Osteoblast (primary cell): ENCODE results near the gene RAD54L2. TPM values are rescaled to one million over a fixed set of nuclear protein-coding genes. Genes with fewer than 3 reads are reported as not detected.

Experiments
- DNase-seq: peaks from one replicate; pipeline ENCODE4 v3.0.0; 2011; ENCODE audit warnings: low spot score, mixed read lengths; ENCODE audit not compliant: insufficient read length; ENCODE audit errors: missing footprints
- H2AFZ ChIP-seq: 2 replicates; pipeline ENCODE4 v1.6.0; 2011; ENCODE audit warnings: mild to moderate bottlenecking, low read length
- H3K27ac ChIP-seq: 2 replicates; pipeline ENCODE4 v1.5.1; 2011; ENCODE audit warnings: mild to moderate bottlenecking, low read depth, low read length, moderate library complexity
- H3K27me3 ChIP-seq: 2 replicates; pipeline ENCODE4 v1.6.0; 2012; ENCODE audit warnings: mild to moderate bottlenecking, control low read depth, inconsistent platforms, low read length, moderate library complexity; ENCODE audit not compliant: insufficient read depth
- H3K36me3 ChIP-seq: 2 replicates; pipeline ENCODE4 v1.5.1; 2011; ENCODE audit warnings: mild to moderate bottlenecking, low read length, control low read depth, moderate library complexity; ENCODE audit not compliant: insufficient read depth
- H3K4me1 ChIP-seq: 2 replicates; pipeline ENCODE4 v1.5.1; 2011; ENCODE audit warnings: mild to moderate bottlenecking, low read length, control low read depth, moderate library complexity; ENCODE audit not compliant: insufficient read depth
- H3K4me2 ChIP-seq: 2 replicates; pipeline ENCODE4 v1.6.0; 2011; ENCODE audit warnings: mild to moderate bottlenecking, low read length; ENCODE audit not compliant: insufficient read depth
- H3K4me3 ChIP-seq: fragments of 200-600 bp; sonication (generic); 3 replicates; pipeline ENCODE4 v1.5.1; 2012; ENCODE audit warnings: mild to moderate bottlenecking, low read length, inconsistent platforms; ENCODE audit not compliant: insufficient read depth
- H3K79me2 ChIP-seq: 2 replicates; pipeline ENCODE4 v1.6.0; 2012; ENCODE audit warnings: mild to moderate bottlenecking, low read length, control low read depth, inconsistent platforms; ENCODE audit not compliant: insufficient read depth
- H3K9me3 ChIP-seq: 2 replicates; pipeline ENCODE4 v1.5.1; 2011; ENCODE audit warnings: low read depth, low read length, control low read depth
- H4K20me1 ChIP-seq: 2 replicates; pipeline ENCODE4 v1.6.0; 2012; ENCODE audit warnings: mild to moderate bottlenecking, low read length, control low read depth; ENCODE audit not compliant: insufficient read depth
- total RNA-seq: library from RNA; depleted of rRNA; stranded (reverse); fragments of >200 nt; gene quantifications from 2 replicates; pipeline ENCODE4 v1.2.3, GENCODE V29; 2012
- TF ChIP-seq, protein P1 (sequence below): IDR thresholded peaks from 2 replicates; pipeline ENCODE4 v1.5.1; 2011; ENCODE audit warnings: mild to moderate bottlenecking, low read depth, low read length, moderate library complexity; ENCODE audit errors: extremely low read depth

The RAD54L2 gene
- total RNA-seq, 1 donor: 23.2 TPM

DNA sequence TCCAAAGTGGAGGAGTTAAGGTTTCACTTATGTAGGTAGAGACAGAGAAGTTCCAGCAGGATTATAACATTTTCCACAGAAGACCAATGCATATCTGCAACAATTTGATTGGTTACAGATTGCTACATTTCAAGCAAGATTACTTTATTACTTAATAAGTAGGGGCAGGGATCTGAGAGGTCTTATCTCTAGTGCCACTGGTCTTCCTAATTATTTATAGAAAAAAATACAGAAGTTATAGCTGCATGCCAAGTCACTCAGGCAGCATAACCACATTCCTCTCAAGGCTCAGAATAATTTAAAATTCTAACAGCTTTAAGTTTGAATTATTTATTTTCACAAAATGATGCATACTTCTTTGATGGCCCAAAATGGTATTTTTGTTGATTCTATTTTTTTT, 30.5 kb downstream of the RAD54L2 start:
- H3K4me3 ChIP-seq: no peak overlapping the region
- TF ChIP-seq, protein P1, sequence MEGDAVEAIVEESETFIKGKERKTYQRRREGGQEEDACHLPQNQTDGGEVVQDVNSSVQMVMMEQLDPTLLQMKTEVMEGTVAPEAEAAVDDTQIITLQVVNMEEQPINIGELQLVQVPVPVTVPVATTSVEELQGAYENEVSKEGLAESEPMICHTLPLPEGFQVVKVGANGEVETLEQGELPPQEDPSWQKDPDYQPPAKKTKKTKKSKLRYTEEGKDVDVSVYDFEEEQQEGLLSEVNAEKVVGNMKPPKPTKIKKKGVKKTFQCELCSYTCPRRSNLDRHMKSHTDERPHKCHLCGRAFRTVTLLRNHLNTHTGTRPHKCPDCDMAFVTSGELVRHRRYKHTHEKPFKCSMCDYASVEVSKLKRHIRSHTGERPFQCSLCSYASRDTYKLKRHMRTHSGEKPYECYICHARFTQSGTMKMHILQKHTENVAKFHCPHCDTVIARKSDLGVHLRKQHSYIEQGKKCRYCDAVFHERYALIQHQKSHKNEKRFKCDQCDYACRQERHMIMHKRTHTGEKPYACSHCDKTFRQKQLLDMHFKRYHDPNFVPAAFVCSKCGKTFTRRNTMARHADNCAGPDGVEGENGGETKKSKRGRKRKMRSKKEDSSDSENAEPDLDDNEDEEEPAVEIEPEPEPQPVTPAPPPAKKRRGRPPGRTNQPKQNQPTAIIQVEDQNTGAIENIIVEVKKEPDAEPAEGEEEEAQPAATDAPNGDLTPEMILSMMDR: no peak
- no peak overlapping the region for H2AFZ ChIP-seq
- H3K4me2 ChIP-seq: no peak overlapping the region
- H3K4me1 ChIP-seq: no peaks in the 10 kb centered on the region
- H3K36me3 ChIP-seq: peaks cover 5% of the 10 kb centered on the region
- no peaks in the 10 kb centered on the region for H3K9me3 ChIP-seq
- no peak for DNase-seq
- H4K20me1 ChIP-seq: peaks cover 16% of the 10 kb centered on the region
- H3K27ac ChIP-seq: no peak overlapping the region
- no peaks in the 10 kb centered on the region for H3K27me3 ChIP-seq
- H3K79me2 ChIP-seq: peaks cover 59% of the 10 kb centered on the region

GRCh38 chr3:51578238-51578637, 39.7 kb downstream of the RAD54L2 start:
- Histone ChIP-seq H3K79me2 (peaks cover 33% of the 10 kb centered on the region), H4K20me1 (peaks cover 9% of the 10 kb centered on the region), H3K36me3 (peaks cover under 1% of the 10 kb centered on the region), H3K4me2 (no peak overlapping the region), H3K9me3 (no peaks in the 10 kb centered on the region), H3K27me3 (no peaks in the 10 kb centered on the region), H3K4me3 (no peak overlapping the region), H3K4me1 (peaks cover 8% of the 10 kb centered on the region), H3K27ac (no peak overlapping the region), H2AFZ (no peak overlapping the region)
- TF ChIP-seq, protein P1: no peak
- DNase-seq: no peak

DNA sequence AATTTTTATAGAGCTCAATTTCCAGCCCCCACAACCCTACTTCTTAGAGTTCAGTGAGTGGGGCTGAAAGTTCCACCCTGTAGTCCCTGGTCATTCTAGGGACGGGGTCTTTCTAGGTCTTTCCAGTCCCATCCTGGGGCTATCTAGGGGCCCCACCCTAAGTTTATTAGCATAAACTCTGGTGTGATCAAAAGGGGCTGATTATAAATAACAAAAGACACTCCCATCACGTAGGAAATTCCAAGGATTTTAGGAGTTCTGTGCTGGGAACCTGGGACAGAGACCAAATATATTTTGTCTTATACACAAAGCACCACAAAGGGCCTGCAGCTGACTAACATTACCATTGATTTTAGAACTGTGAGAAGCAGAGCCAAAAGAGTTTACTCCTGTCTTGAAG, 41.9 kb downstream of the RAD54L2 start:
- no peak overlapping the region for H3K4me2 ChIP-seq
- no peak overlapping the region for H2AFZ ChIP-seq
- H3K4me3 ChIP-seq: no peak overlapping the region
- H3K27ac ChIP-seq: no peak overlapping the region
- H3K79me2 ChIP-seq: peaks cover 42% of the 10 kb centered on the region
- DNase-seq: no peak
- no peaks in the 10 kb centered on the region for H3K27me3 ChIP-seq
- TF ChIP-seq, protein P1: no peak
- H3K9me3 ChIP-seq: no peaks in the 10 kb centered on the region
- peaks cover 9% of the 10 kb centered on the region for H4K20me1 ChIP-seq
- H3K4me1 ChIP-seq: peaks cover 8% of the 10 kb centered on the region
- no peaks in the 10 kb centered on the region for H3K36me3 ChIP-seq

DNA sequence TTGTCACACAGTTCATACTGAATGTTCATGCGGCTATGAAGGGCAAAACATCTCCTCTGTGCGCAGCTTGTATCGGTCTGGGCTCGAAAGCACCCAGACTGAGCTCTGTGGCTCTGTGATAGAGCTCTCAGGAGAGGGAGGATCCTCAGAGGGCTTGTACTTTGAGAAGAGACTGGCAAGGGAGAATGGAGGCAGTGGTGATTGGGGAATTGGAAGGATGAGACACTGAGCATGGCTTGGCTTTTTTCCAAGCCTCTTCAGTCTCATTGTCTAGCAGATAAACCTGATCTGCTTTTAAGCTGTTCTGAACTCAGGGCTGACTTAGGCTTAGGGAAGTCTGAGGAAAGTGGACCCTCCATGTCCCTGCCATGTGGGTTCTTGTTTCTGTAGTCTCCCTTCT, 43.0 kb downstream of the RAD54L2 start:
- TF ChIP-seq, protein P1: no peak

More for the DNA sequence above, 43.0 kb downstream of the RAD54L2 start:
- Histone ChIP-seq H3K36me3 (no peaks in the 10 kb centered on the region), H3K4me1 (peaks cover 8% of the 10 kb centered on the region), H2AFZ (no peak overlapping the region), H3K9me3 (no peaks in the 10 kb centered on the region), H4K20me1 (peaks cover 9% of the 10 kb centered on the region), H3K4me2 (no peak overlapping the region), H3K79me2 (peaks cover 53% of the 10 kb centered on the region), H3K4me3 (no peak overlapping the region), H3K27ac (no peak overlapping the region), H3K27me3 (no peaks in the 10 kb centered on the region)
- no peak for DNase-seq
